Ovary (tissue), 3 donors: ENCODE measurements around the gene SNRPD1.

Experiments
- CTCF ChIP-seq, 3 donors: fragments of 450-650 bp in 2 of 3; fragments of 200-600 bp in 1 of 3; IDR thresholded peaks; one replicate each; pipeline versions ENCODE4 v1.5.1 to v1.8.0; 2016 to 2022; ENCODE audit warnings: antibody characterized with exemption in 3 of 3, mild to moderate bottlenecking in 1 of 3
- EP300 ChIP-seq: sonication (generic); formaldehyde crosslinking; IDR thresholded peaks from one replicate; pipeline ENCODE4 v1.6.1; 2017; ENCODE audit warnings: antibody characterized with exemption
- POLR2A ChIP-seq: fragments of 450-650 bp; IDR thresholded peaks from one replicate; pipeline ENCODE4 v1.6.1; 2017; ENCODE audit warnings: antibody characterized with exemption, mild to moderate bottlenecking, moderate library complexity
- donor health status: DM: no; HTN: no; CAD: no.

DNA sequence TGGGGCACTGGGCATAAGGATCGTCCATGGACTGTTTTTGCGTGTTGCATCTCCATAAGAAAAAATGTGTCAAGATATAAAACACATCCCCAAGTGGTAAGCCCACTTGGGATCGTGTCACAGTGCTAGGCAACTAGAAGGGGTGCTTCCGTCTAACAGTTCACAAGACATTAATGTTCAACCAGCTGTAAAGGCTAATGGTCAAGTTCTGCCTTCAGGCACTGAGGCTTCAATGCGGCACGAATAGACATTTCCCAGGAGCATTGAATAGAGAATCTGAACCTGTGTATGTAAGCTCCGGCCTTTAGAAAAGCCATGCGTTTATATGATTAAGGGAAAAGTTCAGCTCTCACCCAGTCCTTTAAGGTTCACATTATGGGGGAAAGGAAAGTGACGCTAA is 50.5 kb downstream of the SNRPD1 start:
- TF ChIP-seq CTCF (IDR thresholded peaks at IDR 0.05) (no peak), EP300 (no peak), POLR2A (no peak)
